Inflammatory macrophage (primary cell): ENCODE results near the gene BPGM.

Experiments used
- DNase-seq, 2 donors: peaks; one replicate each; pipeline ENCODE4 v3.0.0-alpha.2; 2020 to 2022

Gene BPGM

DNA sequence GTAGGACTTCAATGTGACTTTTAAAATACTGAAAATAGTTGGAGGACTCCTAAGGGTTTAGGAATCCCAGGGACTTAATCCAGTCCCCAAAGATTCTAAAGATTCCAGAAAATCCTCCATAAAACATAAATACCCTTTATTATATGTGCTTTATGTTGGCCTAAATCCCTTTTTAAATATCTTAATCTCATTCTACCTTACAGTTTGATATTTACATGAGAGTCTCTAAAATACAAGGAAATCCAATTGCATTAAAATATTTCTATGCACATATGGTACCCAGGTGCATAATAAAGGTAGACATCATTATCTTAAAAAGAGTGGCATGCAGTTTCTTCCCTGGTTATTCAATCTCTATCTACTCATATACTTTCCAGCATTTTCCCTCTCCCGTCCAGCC lies 51.8 kb downstream of the BPGM start:
- no peak for DNase-seq

DNA sequence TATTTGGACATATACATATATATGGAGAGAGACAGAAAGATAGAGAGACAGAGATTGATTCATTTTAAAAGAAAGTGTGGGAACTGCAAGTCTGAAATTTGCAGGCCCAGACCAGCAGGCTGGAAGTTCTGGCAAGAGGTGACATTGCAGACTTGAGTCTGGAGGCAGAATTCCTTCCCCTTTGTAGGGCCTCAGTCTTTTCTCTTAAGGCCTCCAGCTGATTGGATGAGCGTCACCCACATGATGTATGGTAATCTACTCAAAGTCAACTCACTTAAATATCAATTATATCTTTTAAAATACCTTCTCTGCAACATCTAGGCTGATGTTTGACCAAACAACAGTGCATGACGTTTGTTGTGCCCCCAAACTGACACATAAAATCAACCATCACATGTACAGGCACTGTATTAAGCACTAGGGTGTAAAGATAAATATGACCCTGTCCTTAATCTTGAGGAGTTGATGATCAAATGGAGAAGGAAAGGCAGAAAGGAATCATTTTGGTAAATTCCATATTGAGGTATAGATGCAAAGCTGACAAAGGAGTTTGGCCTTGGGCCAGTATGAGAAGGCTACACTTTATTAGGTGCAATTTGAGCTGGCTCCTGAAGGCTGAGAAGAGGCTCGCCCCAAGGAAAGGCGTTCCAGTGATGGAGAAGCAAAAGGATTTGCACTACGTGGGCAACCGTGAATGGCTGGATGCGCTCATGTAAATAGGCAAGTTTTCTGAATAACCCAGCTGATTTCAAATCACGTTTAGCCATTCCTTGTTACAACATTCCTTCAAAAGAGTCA lies 52.6 kb downstream of the BPGM start:
- DNase-seq, result no peak

DNA sequence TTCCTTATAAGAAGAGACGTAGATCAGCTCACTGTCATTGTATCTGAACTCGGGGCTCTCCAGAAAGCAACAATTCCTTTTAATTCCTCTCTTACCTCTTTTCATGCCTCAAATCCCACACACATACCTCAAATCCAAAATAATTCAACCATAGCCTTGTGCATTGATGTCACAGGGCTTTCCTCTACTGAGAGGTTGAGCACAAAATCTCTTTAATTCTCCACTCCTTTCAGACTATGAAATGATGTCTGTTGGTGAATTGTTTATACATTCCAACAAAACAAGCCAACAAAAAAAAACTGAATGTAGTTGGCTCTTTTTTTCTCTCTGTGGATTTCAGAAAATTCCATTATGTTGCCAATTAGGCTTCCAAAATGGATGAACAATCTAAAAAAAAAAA lies 53.2 kb downstream of the BPGM start:
- no peak for DNase-seq

DNA sequence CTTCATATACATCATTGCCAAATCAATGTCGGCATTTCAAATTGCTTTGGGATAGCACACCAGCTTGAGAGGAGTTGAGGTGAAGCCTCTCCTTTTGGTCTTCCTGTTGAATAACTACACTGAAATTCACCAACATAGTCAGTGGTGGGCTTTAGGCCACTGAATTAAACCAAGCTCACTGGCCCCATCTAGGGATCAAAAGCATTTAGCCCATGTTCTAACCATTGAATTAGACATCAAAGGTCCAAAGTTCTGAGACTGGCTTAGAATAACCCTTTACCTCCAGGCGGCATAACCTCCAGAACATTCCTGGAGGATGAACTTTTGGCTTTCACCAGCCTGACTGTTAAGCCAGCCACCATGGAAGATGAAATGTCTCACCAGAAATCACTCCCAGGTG lies 54.6 kb downstream of the BPGM start:
- DNase-seq, result peak in 1 of 2 donors; percentile 4

DNA sequence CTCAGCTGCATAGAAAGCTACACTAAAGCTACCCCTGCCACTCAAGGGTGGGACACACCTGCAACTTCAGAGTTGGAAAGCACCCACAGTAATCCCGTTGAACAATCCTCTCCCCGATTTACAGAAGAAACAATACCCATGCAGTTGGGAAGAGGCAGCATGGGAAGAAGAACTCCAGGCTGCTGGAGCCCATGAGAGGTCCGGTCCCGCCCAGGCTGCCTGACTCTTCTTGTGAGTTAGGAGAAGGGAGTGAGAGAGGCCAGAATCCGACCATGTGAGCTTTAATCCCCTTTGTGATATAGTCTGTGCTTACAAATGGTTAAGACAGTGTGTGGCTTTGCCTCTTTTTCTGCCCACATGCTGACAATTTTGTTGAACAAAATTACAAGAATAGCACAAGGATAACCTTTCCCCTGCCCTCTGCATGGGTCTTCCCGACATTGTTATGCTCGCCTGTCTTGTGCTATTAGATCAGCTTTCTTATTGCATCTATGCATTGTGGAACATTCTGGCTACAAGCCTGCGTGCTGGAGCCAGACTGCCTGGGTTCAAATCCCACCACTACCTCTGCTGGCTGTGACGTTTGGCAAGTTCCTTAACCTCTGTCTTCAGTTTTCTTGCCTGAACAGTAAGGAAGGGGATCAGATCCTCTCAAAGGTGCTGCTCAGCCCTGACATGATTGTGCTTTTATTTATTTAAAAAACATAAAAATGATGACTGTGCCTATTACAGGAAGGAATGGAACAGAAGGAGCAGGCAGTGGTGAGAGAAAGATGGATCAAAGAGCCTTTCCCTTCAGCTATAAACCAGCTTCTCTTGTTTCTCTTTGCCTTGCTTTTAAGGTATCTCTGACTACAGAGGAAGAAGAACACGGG lies 56.0 kb downstream of the BPGM start:
- no peak for DNase-seq

DNA sequence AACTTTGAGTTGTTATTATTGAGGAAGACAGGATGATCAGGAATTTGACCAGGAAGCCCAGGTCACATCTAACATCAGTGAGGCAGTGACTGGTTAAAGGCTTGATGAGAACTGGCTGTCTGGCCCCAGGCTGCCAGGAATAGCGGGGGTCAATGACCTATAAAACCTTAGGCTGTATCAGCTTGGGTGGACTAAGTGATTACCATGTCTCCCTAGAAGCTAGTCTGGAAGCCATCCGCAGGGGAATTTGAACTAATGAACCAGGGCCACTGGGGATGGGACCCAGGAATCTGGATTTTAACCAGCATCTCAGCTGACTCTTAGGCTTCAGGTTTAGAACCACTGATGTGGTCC lies 56.6 kb downstream of the BPGM start:
- DNase-seq, result no peak

DNA sequence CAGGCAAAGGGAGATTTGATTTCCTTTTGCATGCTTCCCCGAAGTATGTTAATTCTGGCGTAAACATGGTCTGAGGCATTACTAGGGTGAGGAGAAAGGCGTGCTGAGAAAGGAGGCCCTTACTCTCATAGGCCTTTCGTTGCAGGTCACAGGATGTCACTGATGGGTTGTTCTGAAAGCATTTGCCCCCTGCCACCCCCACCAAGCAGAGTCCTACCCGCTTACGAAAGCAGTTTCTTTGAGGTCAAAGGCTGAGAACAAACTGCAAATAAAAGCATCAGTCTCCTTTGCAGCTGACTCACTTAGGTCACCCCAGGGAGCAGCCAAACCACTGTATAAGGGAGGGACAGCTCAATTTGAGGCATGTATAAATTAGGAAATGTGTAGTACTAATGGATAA lies 57.1 kb downstream of the BPGM start:
- no peak for DNase-seq

DNA sequence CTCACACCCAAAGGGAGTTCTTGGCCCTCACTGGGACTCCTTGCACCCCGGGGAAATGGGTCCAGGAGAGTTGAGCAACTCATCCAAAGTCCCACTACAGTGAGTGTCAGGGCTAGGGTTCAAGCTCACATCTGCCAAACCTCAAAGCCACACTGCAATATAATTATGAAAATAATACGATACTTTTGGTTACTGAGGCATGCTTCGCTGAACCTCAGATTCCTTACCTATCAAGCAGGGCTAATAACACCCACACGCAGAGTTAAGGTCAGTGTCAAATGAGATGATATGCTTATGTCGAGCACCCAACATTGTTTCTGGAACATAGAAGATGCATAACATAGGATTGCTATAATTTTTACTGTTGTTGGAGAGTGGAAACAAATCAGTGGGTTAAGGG lies 58.2 kb downstream of the BPGM start:
- DNase-seq, result no peak

DNA sequence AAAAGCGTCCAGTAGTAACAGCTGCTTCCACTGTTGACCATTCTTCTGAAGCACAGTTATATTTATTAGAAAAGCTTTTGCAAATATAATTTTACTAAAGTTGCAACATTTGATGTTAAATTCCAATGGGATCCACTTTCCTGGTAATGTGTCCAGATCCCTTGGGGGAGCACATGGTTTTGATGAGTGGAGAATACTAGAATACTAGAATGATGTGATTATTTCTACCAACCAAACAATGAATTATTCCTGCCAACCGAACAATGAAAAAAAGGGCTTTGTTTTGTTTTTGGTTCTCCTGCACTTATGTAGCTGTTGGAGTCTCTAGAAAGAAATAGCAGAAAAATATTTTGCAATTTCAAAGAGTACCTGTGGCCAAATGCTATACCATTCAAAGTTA lies 59.1 kb downstream of the BPGM start:
- DNase-seq, result no peak

DNA sequence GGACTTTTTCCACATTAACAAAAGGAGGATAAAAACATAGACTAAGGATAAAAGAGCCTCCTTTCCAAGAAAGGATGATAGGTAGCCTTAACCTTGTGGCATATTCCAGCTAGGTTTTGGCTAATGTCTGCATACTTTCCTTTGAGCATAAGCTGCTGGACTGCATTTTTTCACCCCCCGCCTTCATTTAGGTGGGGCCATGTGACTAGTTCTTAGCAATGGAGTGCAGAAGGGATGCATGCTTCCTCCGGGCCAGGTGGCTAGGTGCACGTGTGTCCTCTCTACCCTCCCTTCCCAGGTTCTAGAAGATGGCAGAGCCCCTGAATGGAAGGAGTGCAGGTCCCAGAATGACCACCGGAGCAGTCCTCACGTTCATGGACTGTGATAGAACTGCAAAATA lies 59.8 kb downstream of the BPGM start:
- DNase-seq, result no peak

DNA sequence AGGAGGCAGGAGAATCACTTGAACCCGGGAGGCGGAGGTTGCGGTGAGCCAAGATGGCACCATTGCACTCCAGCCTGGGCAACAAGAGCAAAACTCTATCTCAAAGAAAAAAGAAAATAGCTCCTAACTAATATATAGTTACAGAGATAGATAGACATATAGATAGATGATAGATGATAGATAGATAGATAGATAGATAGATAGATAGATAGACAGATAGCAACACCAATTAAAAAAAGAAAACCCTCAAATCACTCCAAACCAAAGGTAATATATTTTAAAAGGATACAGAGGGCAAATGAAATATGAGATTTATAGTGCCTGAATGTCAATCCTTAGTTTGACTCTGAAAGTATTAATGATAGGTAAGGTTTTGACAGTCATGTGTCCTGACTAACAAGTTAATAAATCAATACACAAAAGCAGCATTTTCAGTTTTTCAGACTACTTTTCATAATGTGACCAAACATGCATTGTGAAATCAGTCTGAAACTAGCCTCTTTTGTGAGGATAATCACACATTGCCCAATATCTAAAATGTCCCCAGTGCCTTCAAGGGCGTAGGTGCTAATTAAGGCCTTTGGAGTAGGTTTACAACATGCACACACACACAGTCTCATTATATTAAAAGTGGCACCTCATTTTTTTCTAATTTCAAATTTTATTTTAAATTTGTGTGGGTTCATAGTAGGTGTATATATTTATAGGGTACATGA lies 61.2 kb downstream of the BPGM start:
- peak in 1 of 2 donors; percentile 26 for DNase-seq

DNA sequence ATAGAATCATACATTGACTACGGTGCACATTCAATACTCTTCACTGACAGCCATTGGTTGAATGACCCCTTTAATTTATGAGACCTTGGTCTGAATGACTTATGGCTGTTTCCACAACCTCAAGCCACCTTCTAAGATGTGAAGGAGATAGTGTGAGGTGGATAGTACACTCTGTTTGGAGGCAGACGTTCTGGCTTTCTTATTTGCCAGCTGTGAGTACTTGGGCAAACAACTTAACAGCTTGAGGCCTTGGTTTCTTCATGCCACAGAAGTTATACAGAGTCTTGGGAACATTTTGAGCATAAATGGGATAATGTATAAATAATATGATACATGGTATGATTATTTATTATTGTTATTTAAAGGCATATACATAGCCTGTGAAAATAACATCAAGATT lies 62.0 kb downstream of the BPGM start:
- no peak for DNase-seq

DNA sequence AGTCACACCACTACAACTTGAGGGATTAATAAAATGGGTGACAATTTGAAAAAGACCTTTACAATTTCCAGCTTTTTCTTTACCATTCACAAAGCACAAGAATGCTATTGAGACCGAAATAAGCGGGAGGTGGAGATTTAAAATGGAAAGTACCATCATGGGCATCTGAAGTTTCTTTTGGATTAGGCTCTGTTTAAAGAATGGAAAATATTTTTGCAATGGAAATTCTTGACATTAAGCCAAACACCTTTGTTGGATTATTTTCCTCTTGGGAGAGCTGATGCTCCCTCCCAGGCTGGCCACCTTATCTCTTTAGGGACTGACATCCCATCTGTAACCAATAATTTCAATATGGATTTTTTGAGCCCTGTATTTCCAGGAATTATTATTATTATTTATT lies 62.5 kb downstream of the BPGM start:
- DNase-seq, result no peak

DNA sequence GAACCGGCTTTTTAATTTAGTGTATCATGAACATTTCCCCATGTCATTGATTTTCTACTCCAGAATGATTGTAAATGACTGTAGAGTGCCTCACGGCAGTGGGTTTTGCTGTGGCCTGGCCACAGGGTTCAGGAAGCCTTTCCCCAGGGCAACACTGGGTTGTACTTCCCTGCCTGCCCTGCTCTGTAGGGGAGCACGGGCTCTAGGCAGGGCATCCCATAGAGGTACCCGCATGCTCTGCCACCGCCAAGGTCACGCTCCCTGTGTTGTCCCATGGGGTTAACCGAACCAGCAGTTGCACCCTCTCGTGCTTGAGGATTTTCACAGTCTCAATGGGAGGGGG lies 63.8 kb downstream of the BPGM start:
- no peak for DNase-seq

DNA sequence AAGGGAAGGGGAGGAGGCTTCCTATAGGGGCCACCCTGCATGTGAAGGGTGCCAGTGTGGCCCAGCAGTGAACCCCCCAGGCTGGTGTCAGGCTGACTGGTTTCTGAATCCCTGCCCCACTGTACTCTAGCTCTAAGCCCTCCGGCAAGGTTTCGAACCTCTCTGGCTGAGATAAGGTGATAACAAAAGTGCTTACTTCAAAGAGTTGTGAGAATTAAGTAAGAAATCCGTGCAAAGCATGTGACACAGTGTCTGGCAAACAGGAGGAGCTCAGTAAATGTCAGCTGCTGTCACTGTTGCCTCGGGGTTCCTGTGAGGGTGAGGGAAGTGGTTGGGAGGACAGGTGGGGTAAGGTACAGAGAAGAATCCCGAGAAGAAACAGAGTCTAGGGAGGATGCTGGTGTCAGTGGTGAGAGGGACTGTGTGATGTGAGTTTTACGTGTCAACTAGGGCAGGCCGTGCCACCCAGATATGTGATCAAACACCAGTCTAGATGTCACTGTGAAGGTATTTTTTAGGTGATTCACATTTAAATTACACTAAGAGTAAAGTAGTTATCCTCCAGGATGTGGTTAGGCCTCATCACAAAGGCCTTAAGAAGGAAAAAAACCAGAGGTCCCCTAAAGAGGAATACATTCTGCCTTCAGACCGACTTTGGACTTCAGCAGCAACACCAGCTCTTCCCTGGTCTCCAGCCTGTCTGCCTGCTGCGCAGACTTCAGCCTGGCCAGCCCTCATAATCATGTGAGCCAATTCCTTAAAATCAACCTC lies 64.4 kb downstream of the BPGM start:
- no peak for DNase-seq

DNA sequence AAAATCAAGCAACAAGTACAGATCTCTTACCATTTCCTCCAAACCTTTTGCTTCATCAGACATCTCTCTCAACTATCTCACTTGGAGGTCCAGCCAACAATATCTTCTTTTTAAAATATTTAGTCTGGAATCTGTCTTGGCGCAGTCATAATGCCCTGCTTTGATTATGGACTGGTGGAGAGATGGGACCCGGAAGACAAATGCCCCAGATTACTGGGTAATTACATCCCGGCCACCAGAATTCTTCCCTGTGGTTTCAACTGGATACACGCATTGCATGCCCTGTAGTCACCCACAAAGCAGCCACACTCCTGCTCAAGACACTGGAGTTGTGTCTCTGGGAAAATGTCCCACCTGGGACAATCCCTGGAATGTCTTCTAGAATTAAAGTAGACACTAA lies 65.5 kb downstream of the BPGM start:
- DNase-seq, result no peak

DNA sequence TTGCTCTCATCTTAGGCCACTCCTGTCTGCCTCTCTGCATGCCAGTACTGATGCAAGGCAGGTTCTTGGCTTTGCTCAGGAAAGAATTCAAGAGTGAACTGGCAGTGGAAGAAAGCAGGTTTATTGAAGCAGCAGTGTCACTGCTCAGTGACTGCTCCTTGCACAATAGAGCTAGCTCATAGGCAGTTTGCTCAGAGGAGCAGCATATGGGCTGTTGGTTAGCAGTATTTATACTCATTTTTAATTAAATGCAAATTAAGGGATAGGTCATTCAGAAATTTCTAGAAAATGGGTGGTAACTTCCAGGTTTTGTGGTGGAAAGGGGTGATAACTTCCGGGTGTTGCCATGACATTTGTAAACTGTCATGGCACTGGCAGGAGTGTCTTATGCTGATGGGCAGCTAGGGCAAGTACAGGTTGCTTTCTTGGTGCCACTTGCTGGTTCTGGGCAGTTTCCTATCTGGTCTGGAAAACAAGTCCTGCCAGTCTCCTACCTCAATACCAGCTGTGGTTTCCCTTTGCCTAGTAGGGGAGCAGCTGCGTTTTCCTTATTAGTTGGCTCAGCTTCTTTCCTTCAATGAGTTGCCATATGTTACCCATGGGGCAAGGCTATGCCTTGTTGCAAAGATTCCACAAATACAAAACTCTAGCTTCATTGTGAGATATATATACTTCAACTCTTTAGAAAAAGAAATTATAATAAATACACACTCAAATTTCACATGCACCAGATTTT lies 68.0 kb downstream of the BPGM start:
- no peak for DNase-seq

DNA sequence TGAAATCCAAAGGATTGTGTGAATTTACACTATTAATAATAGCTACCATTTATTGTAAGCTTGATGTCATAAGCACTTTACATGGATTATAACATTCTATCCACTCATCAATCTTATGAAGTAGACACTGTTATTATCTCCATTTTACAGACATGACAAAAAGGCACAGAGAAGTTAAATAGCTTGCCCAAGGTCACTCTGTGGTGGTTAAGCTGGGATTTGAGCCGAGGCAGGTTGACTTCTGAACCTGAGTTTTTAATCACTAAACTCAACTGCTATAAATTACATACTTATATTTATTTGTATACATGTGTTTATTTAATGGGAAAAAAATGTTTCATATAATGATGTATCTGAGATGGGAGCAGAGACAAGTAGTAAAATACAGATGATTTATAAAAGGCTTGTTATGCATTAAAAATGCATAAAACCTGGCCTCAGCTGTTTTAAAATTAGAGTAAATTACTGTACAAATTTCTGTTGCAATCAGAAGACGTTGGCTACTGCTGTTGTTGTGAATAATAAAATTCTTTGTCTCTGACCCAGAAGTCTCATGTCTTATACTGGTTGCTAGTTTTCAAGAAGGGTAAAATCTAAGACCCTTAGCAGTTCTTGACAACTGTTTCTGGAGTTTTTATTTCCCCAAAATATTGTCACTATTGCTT lies 71.7 kb downstream of the BPGM start:
- DNase-seq, result no peak

DNA sequence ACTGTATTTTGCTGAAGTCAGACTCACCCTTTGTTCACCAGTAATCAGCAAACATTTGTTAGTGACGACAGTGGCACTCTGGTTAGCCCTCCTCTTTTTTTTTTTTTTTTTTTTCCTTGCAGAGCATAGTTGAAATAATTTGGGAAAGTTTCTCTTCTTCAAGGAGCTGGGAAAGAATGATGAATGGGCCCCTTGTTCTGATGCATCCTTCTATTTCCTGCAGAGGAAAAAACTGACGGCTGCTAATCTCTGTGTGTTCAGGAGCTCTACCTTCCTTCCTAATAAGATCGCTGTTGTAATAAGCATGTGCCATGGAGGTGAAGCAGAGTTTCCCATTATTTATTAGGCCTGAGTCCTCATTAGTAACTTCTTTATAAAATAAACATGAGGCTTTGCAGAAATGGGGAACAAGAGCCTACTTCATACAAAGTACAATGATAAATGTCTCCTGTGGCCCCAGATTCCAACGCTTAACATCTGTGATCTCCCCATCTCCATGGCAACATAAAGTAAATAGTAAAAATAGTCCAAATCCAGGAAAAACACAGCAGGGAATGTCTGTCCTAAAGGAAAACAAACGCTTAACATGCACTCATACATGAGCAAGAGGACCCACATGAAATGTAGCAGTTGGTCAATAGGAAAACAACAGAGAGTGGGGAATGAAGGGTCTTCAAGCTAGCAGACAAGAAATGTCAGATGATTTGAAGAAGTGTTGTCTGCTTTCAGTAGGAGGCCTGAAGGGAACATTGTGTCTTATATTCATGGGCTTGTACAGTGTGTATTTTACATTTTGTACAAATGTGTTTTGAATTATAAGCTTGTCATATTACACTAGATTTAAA lies 73.7 kb downstream of the BPGM start:
- DNase-seq, result no peak

DNA sequence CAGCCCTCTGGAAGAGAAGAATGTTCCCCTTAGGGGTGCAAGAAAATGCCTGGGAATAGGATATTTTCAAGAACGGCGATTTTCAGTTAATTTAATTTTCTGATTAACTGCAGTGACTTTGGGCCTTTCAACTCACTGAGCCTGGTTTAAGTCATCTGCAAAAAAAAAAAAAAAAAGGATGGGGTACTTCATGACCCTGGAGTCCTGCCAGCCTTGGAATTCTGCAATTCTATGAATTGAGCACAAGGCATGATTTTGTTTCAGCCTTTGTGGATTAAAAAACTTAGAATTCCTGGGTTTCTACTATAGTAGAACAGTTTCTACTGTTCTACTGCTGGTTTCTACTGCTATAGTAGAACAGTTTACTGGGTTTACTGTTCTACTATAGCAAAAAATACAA lies 74.5 kb downstream of the BPGM start:
- no peak for DNase-seq
